Stimulated activated memory B cell treated with anti-CD40 and anti-IgM and Interleukin-4, amounts not matched to agents 10 μg/mL and 1 μg/mL and 100 μg/mL, for 72 hours (primary cell): ENCODE measurements around the gene RALGPS1.

Experiments used
- ATAC-seq: fragments of 150-1000 bp; cut with Tn5 transposase; 2 replicates; pipeline ENCODE4 v1.10.0; 2021
- H3K27ac Mint-ChIP-seq: one replicate; pipeline ENCODE4 v1.8.0; 2022; ENCODE audit warnings: mild to moderate bottlenecking, mixed read lengths
- H3K27me3 Mint-ChIP-seq: one replicate; pipeline ENCODE4 v1.8.0; 2022; ENCODE audit warnings: mixed read lengths
- H3K36me3 Mint-ChIP-seq: one replicate; pipeline ENCODE4 v1.8.0; 2022; ENCODE audit warnings: mixed read lengths
- H3K4me1 Mint-ChIP-seq: one replicate; pipeline ENCODE4 v1.8.0; 2022; ENCODE audit warnings: mixed read lengths
- H3K4me3 Mint-ChIP-seq: one replicate; pipeline ENCODE4 v1.8.0; 2022; ENCODE audit warnings: mild to moderate bottlenecking, moderate library complexity, mixed read lengths
- H3K9me3 Mint-ChIP-seq: one replicate; pipeline ENCODE4 v1.8.0; 2022; ENCODE audit warnings: mixed read lengths

The RALGPS1 gene

DNA sequence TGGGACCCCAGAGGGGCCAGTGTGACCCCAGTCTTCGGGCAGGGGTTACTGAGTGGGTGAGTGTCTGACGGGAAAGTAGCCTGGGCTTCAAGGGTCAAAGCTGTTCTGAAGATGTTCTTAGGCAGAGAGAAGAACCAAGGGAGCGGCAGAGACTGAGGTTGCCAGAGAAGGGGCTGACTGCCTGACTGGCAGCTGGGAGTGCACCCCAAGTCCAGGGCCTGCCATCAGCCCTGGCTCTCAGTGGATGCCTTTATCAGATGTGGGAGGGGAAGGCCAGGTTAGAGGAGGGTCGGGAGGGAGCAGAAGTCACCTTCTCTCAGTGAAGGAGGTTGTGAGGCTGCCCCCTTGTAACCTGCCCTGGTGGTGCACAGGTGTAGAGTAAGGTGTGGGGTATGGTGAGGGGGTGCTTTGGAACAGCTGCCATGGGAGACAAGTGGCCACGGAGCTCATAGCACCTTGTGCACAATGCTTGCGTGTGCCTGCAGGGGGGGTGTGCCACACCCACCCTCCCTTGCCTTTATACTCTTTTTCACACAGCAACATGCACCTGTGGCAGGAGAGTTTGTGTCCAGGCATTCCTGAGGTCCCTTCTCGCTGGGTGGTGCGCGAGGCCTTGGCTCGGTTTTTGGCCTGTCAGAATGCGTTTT, 18.9 kb downstream of the RALGPS1 start:
- Mint-ChIP-seq H3K36me3 (peaks cover 7% of the 10 kb centered on the region), H3K27ac (no peak overlapping the region), H3K4me3 (no peak overlapping the region), H3K9me3 (peaks cover 4% of the 10 kb centered on the region), H3K4me1 (no peaks in the 10 kb centered on the region), H3K27me3 (no peaks in the 10 kb centered on the region)
- no peak for ATAC-seq

DNA sequence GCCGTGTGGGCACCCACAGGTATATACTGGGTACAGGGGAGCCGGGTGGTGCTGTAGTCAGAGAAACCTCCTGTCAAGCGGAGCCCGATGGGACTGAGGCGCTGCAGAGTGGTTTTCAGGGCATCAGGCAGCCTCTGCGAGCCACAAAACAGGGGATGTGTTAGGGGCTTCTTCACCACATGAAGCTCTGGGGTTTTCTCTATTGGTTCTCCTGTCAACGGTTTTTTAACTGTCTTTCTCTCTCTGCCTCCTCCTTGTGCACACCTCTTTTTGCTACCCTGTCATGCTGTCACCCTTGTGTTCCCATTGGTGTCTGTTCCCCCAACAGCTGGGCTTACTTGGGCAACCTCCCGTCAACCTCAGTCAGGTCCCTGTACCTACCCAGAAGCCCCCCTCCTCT, 19.9 kb downstream of the RALGPS1 start:
- Mint-ChIP-seq H3K27ac (no peak overlapping the region), H3K27me3 (no peaks in the 10 kb centered on the region), H3K36me3 (peaks cover 7% of the 10 kb centered on the region), H3K4me1 (no peaks in the 10 kb centered on the region), H3K9me3 (peaks cover 4% of the 10 kb centered on the region), H3K4me3 (no peak overlapping the region)
- no peak for ATAC-seq

DNA sequence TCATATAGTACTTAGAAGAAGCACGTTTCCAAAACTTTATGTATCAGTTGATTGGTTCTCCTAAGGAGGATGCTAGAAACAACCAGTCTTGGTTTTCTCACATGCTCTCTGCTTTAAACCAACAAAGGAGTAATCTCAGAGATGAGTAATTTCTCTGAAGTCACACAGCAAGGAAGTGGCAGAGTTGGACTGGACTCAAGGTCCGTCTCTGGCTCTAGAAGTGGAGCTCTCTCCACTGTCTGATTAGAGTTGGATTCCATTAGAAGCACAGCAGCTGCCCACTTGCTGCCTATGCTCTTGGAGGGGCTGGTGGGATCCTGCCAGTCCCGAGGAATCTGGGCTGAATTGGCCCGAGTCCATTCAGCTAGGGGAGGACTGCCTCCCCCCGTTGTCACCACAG, 21.0 kb downstream of the RALGPS1 start:
- no peak overlapping the region for H3K4me3 Mint-ChIP-seq
- H3K27ac Mint-ChIP-seq = no peak overlapping the region
- peaks cover 4% of the 10 kb centered on the region for H3K4me1 Mint-ChIP-seq
- H3K27me3 Mint-ChIP-seq = no peaks in the 10 kb centered on the region
- ATAC-seq = no peak
- H3K9me3 Mint-ChIP-seq = peaks cover 4% of the 10 kb centered on the region
- H3K36me3 Mint-ChIP-seq = peaks cover 7% of the 10 kb centered on the region

- no peaks in the 10 kb centered on the region for H3K27me3 Mint-ChIP-seq
- no peak for ATAC-seq
- no peak overlapping the region for H3K27ac Mint-ChIP-seq
- no peak overlapping the region for H3K4me3 Mint-ChIP-seq
- peaks cover 7% of the 10 kb centered on the region for H3K36me3 Mint-ChIP-seq
- H3K4me1 Mint-ChIP-seq = peaks cover 7% of the 10 kb centered on the region
- peaks cover 4% of the 10 kb centered on the region for H3K9me3 Mint-ChIP-seq
Measured at GRCh38 chr9:126937444-126937843, 22.9 kb downstream of the RALGPS1 start.

DNA sequence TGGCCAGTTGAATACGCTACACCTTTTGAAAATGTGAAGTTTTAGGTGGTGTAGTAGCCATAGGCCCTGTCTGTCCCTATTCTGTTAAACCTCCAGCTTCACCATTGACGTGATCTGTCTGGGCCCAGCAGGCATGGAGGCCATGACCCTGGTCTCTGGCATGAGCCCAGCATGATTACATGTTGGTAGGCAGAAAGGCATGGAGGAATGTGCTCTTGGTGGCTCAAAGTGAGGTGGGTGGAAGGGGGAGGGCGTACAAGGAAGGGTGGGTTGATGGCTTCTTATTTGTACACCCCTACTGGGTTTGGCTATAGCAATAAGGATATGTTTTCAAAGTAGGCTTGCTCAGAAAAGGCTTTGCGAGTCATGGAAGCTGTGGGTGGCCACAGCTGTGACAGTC, 23.7 kb downstream of the RALGPS1 start:
- Mint-ChIP-seq H3K36me3 (peaks cover 7% of the 10 kb centered on the region), H3K4me3 (no peak overlapping the region), H3K9me3 (peaks cover 4% of the 10 kb centered on the region), H3K27ac (no peak overlapping the region), H3K4me1 (peaks cover 7% of the 10 kb centered on the region), H3K27me3 (no peaks in the 10 kb centered on the region)
- ATAC-seq = no peak

DNA sequence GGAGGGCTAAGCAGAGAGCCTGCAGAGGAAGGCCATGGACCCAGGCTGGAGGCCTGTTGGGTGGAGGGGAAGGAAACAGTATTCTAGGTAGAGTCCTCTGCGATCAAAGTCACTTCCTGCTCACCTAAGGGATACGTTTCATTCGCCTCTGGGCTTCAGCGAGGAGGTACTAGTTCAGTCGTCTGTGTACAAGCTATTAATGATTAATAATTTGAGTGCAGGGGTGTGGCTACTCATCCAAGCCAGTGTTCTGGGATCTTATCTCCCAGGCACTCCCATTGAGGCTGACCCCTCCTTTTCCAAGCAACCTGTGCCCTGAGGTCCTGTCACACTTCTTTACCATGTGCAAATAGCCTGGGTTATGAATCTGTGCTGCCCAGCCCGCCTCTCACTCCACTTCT, 25.2 kb downstream of the RALGPS1 start:
- Mint-ChIP-seq H3K36me3 (peaks cover 7% of the 10 kb centered on the region), H3K27ac (no peak overlapping the region), H3K9me3 (peaks cover 4% of the 10 kb centered on the region), H3K27me3 (no peaks in the 10 kb centered on the region), H3K4me3 (no peak overlapping the region), H3K4me1 (peaks cover 7% of the 10 kb centered on the region)
- no peak for ATAC-seq

DNA sequence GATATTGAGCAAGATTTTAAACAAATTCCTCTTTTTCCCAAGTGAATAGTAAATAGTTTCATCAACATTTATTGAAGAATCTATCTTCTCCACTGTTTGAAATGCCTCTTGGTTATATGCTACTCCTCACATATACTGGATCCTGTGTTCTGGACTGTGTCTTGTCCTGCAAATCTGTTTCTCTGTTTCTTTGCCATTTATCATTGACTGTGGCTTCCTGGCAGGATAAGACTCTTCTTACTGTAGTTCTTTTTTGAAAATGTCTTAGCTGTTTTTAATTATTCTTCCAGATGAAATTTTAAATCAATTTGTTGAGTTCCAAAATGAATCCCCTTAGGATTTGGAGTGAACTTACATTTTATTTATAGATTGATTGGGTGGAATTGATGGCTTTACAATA, 27.8 kb downstream of the RALGPS1 start:
- no peak overlapping the region for H3K27ac Mint-ChIP-seq
- H3K4me3 Mint-ChIP-seq = no peak overlapping the region
- peaks cover 7% of the 10 kb centered on the region for H3K4me1 Mint-ChIP-seq
- no peaks in the 10 kb centered on the region for H3K9me3 Mint-ChIP-seq
- no peak for ATAC-seq
- H3K27me3 Mint-ChIP-seq = no peaks in the 10 kb centered on the region
- no peaks in the 10 kb centered on the region for H3K36me3 Mint-ChIP-seq

- H3K9me3 Mint-ChIP-seq = no peaks in the 10 kb centered on the region
- H3K27me3 Mint-ChIP-seq = no peaks in the 10 kb centered on the region
- no peak overlapping the region for H3K27ac Mint-ChIP-seq
- H3K36me3 Mint-ChIP-seq = no peaks in the 10 kb centered on the region
- no peak overlapping the region for H3K4me3 Mint-ChIP-seq
- peaks cover 3% of the 10 kb centered on the region for H3K4me1 Mint-ChIP-seq
- ATAC-seq = no peak
Measured at GRCh38 chr9:126945682-126946081, 31.1 kb downstream of the RALGPS1 start.

GRCh38 chr9:126947529-126947928, 32.9 kb downstream of the RALGPS1 start:
- no peaks in the 10 kb centered on the region for H3K4me1 Mint-ChIP-seq
- peaks cover 4% of the 10 kb centered on the region for H3K36me3 Mint-ChIP-seq
- no peak overlapping the region for H3K4me3 Mint-ChIP-seq
- no peaks in the 10 kb centered on the region for H3K9me3 Mint-ChIP-seq
- ATAC-seq = no peak
- no peaks in the 10 kb centered on the region for H3K27me3 Mint-ChIP-seq
- H3K27ac Mint-ChIP-seq = no peak overlapping the region

GRCh38 chr9:126952205-126952977, 37.8 kb downstream of the RALGPS1 start:
- no peaks in the 10 kb centered on the region for H3K9me3 Mint-ChIP-seq
- no peak overlapping the region for H3K27ac Mint-ChIP-seq
- no peaks in the 10 kb centered on the region for H3K27me3 Mint-ChIP-seq
- peaks cover 5% of the 10 kb centered on the region for H3K4me1 Mint-ChIP-seq
- H3K36me3 Mint-ChIP-seq = peaks cover 8% of the 10 kb centered on the region
- no peak overlapping the region for H3K4me3 Mint-ChIP-seq
- ATAC-seq = no peak

DNA sequence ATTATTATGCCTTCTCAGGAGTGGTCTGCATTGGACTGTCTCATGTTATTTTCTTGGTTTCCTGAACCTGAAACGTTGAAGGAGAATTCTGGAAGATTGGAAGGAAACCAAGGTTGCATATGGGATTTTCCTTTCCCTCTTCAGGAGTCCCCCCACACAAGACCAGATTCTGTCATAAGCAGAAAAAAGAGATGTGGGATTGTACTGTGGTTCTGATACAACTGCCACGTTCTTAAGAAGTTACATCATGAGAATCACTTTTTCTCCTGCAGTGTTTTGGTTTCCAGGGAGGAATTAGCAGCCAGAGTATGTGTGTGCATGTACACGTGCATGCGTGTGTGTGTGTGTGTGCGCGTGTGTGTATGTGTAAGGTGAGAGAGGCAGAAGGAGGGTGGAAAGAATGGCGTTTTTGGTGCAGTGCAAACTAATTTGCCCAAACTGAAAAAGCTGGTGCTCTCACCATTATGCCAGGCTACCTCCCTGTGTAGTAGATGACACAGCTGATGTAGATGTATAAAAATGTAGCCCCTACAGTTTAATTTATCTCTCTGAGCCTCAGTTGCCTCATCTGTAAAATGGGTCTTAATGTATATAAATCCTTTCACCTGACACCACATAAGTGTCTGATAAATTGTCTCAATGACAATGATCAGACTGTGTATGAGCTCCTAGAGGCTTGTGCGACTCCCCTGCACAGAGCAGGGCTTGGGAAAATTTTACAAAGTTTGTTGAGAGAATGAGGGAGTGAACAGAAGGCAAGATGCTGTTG, 38.6 kb downstream of the RALGPS1 start:
- Mint-ChIP-seq H3K9me3 (no peaks in the 10 kb centered on the region), H3K4me3 (no peak overlapping the region), H3K27me3 (no peaks in the 10 kb centered on the region), H3K27ac (no peak overlapping the region), H3K36me3 (peaks cover 8% of the 10 kb centered on the region), H3K4me1 (peaks cover 6% of the 10 kb centered on the region)
- no peak for ATAC-seq

DNA sequence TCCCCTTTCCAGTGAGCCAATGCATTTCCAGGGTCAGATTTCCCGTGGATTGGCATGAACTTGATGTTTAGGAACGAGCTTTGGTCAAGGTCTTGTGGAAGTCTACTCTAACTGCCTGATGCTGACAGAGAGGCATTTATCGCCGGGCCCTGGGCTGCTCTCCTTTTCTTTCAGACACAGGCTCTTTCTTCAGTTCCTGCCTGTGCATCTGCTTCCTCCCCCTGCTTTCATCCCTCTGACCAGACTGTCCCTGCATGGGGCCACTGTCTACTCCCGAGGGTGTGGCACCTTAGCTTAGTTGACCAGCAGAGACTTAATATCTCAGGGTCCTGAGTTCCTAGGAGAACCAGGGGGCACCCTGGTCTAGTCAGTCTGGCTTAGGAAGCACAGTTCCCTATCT, 41.2 kb downstream of the RALGPS1 start:
- no peak overlapping the region for H3K4me3 Mint-ChIP-seq
- H3K4me1 Mint-ChIP-seq = peaks cover 23% of the 10 kb centered on the region
- no peak overlapping the region for H3K27ac Mint-ChIP-seq
- no peaks in the 10 kb centered on the region for H3K27me3 Mint-ChIP-seq
- ATAC-seq = no peak
- H3K9me3 Mint-ChIP-seq = no peaks in the 10 kb centered on the region
- peaks cover 8% of the 10 kb centered on the region for H3K36me3 Mint-ChIP-seq

GRCh38 chr9:126956917-126957686, 42.5 kb downstream of the RALGPS1 start:
- Mint-ChIP-seq H3K27ac (no peak overlapping the region), H3K27me3 (no peaks in the 10 kb centered on the region), H3K4me1 (peaks cover 23% of the 10 kb centered on the region), H3K9me3 (no peaks in the 10 kb centered on the region), H3K4me3 (no peak overlapping the region), H3K36me3 (peaks cover 8% of the 10 kb centered on the region)
- no peak for ATAC-seq

GRCh38 chr9:126957687-126958053, 43.1 kb downstream of the RALGPS1 start:
- H3K27ac Mint-ChIP-seq = no peak overlapping the region
- H3K4me1 Mint-ChIP-seq = peaks cover 23% of the 10 kb centered on the region
- no peak for ATAC-seq
- H3K9me3 Mint-ChIP-seq = no peaks in the 10 kb centered on the region
- no peaks in the 10 kb centered on the region for H3K27me3 Mint-ChIP-seq
- peaks cover 2% of the 10 kb centered on the region for H3K36me3 Mint-ChIP-seq
- no peak overlapping the region for H3K4me3 Mint-ChIP-seq

DNA sequence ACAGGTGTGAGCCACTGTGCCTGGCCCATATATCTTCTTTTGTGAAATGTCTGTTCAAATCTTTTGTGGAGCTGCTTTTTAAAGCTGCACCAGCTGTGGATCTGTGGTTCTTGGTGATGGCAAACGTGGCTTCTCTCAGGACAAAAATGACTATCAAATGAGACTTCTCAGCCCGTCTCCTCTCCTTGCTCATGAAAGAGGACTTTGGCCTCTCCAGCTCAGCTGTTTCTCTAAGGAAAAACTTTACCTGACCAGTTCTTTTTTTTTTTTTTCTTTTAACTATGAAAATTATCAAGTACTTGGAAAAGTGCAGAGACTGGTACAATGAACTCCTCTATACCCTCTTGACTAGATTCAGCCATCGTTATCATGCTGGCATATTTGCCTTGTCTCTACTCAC, 44.8 kb downstream of the RALGPS1 start:
- Mint-ChIP-seq H3K4me3 (no peak overlapping the region), H3K27ac (no peak overlapping the region), H3K27me3 (no peaks in the 10 kb centered on the region), H3K36me3 (peaks cover 5% of the 10 kb centered on the region), H3K9me3 (no peaks in the 10 kb centered on the region), H3K4me1 (peaks cover 23% of the 10 kb centered on the region)
- ATAC-seq = no peak
